Endothelial cell of umbilical vein (primary cell): ENCODE data around the gene PRRX2.

ENCODE experiments used
- CTCF ChIP-seq, 2 donors: IDR thresholded peaks; 1 replicate in 1 of 2; 2 replicates in 1 of 2; pipeline ENCODE4 v1.5.1; 2011; ENCODE audit warnings: low read length in 2 of 2, mild to moderate bottlenecking in 2 of 2, moderate library complexity in 2 of 2, control low read depth in 1 of 2, inconsistent platforms in 1 of 2, low read depth in 1 of 2; ENCODE audit not compliant: insufficient read depth in 1 of 2; ENCODE audit errors: extremely low read depth in 1 of 2
- EZH2 ChIP-seq: IDR thresholded peaks from 2 replicates; pipeline ENCODE4 v1.6.1; 2012; ENCODE audit warnings: borderline replicate concordance, low read depth, mild to moderate bottlenecking, moderate library complexity, low read length, inconsistent platforms; ENCODE audit not compliant: severe bottlenecking
- FOS ChIP-seq: IDR thresholded peaks from 2 replicates; pipeline ENCODE4 v1.6.1; 2011; ENCODE audit warnings: mild to moderate bottlenecking, low read length, moderate library complexity, borderline replicate concordance; ENCODE audit not compliant: insufficient read depth
- POLR2A ChIP-seq: IDR thresholded peaks from 2 replicates; pipeline ENCODE4 v1.6.1; 2012; ENCODE audit warnings: low read depth, mild to moderate bottlenecking, control low read depth, low read length
- POLR2AphosphoS5 ChIP-seq: IDR thresholded peaks from 2 replicates; pipeline ENCODE4 v1.6.1; 2012; ENCODE audit warnings: low read depth, mild to moderate bottlenecking, control low read depth, low read length, moderate library complexity; ENCODE audit not compliant: insufficient read depth
- TF ChIP-seq, protein P1 (sequence below): IDR thresholded peaks from 2 replicates; pipeline ENCODE4 v1.6.1; 2011; ENCODE audit not compliant: insufficient read depth, insufficient read length

DNA sequence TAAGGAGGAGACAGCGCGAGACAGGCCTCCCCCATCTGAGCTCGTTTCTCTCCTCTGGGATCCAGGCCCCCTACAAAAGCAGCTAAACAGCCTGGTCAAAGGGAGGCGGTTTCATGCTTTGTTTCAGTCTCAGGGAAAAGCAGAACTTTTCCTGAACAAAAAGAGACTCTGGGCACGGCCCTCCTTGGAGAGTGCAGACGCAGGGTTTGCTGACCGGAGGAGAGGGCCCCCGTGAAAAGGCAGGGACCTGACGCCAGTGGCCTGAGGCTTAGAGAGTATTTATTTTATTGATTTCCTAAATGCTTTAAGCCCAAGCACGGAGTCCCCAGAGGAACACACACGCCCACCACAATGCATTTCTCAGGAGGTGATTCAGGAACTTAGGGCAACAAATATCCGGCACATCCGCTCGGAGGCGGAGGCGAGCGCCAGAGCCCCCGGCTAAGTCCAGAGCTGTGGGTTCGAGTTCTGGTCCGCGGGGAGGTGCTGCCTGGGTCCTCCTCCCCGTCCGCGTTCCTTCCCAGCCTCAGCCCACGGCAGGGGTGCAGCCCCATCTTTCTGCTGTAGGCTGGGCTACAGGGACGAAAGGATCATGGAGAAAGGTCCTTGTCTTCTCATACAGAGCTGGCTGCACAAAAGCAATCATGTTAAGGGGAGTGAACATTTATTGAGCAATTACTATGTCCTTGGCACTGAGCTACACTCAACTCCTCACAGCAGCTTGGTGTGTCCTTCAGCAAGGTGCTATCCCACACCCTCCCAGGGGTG, 47.4 kb downstream of the PRRX2 start:
- no peak for TF ChIP-seq POLR2AphosphoS5
- TF ChIP-seq, protein P1, sequence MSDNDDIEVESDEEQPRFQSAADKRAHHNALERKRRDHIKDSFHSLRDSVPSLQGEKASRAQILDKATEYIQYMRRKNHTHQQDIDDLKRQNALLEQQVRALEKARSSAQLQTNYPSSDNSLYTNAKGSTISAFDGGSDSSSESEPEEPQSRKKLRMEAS, result no peak
- TF ChIP-seq CTCF (IDR thresholded peaks at IDR 0.05; ENCODE audit: extremely low read depth in 1 of 2, insufficient read depth in 1 of 2, low read depth in 1 of 2, low read length in 2 of 2), result no peak
- TF ChIP-seq POLR2A, result no peak
- no peak for TF ChIP-seq EZH2
- no peak for TF ChIP-seq FOS
